Measurements from ENCODE around the gene RBM15B. TPM values are rescaled to one million over a fixed set of nuclear protein-coding genes. Genes with fewer than 3 reads are reported as not detected.

RBM15B gene
- total and polyA plus RNA-seq, 9 of the 15 experiments (the other 6 are each of a cell fraction or from before 2014, with no cell fraction given), result 1.8 to 21.0 (median 10.5) TPM

DNA sequence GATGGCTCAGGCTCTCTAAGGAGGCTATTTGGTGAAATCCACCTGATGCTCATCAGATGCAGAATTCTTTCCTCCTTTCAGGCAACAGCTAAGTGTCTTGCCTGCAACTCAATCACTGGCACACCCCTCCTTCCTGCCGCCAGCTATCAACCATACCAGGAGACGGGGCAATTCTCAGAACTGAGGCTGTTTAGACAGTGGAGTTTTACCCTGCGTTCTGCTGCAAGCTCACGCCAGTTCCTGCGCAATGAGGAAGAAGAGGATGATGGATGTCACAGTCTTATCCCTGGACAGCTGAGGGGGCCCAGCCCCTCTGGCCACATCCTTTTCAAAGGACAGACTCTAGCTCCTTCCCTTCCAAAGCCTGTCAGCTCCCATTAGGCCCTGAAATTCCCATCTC is 13.0 kb upstream of the RBM15B start:
- in situ Hi-C loops (cut with MboI), result loop anchor here (5.0 to 10.0 kb wide), 2 partner anchors 273 to 761 kb away; partner anchors contain the start of gene MAPKAPK3
- H3K27ac ChIP-seq (ENCODE audit: extremely low read depth, low read depth, low read length), result no peak overlapping the region
- 6% methylated on average over 3 of the region's 5 CpGs for WGBS (ENCODE audit: insufficient coverage, low coverage, missing lambda C conversion rate)

More for the DNA sequence above, 13.0 kb upstream of the RBM15B start:
- FAIRE-seq (no peak), DNase-seq (ENCODE audit: extremely low read depth in 1 of 4, low spot score in 3 of 4) (no peak), ATAC-seq (no peak)
- Histone ChIP-seq H2AFZ (ENCODE audit: low read depth, low read length) (no peak overlapping the region), H3K4me1 (replicated peaks in 1 of 2; ENCODE audit: control insufficient read depth in 2 of 2, insufficient read depth in 2 of 2, low read length in 2 of 2) (no peaks in the 10 kb centered on the region; a peak in 3 of 5 replicates), H3K9me3 (replicated peaks; ENCODE audit: control insufficient read depth, insufficient read depth, low read depth, low read length) (no peaks in the 10 kb centered on the region), H4K20me1 (replicated peaks; ENCODE audit: control insufficient read depth, insufficient read depth, low read length) (no peaks in the 10 kb centered on the region), H3K79me2 (ENCODE audit: control insufficient read depth, insufficient read depth, low read length) (no peaks in the 10 kb centered on the region), H3K9me1 (ENCODE audit: control insufficient read depth, insufficient read depth, low read length) (no peaks in the 10 kb centered on the region), H3K4me3 (no peak overlapping the region), H3K36me3 (ENCODE audit: control insufficient read depth, insufficient read depth, low read length) (no peaks in the 10 kb centered on the region), H3K9ac (ENCODE audit: insufficient read depth in 1 of 2, low read depth in 2 of 2, low read length in 2 of 2) (no peak overlapping the region), H3K4me2 (ENCODE audit: insufficient read depth, low read length) (no peak overlapping the region), H3K27me3 (ENCODE audit: control insufficient read depth in 2 of 2, insufficient read depth in 2 of 2, low read length in 2 of 2) (peaks cover 13 to 55% of the 10 kb centered on the region in 2 experiments)
- ChIA-PET CTCF (ENCODE audit: low intra/inter-chr PET ratio) (no interaction called here), POLR2A (no interaction called here)
- no TSS peak for BruUV-seq (replicated peaks)
- intact Hi-C loops (cut with micrococcal nuclease), result loop anchor here (10.0 kb wide), 1 partner anchor 703 kb away; the partner anchor contains the start of gene DOCK3
- TF ChIP-seq, protein P1, sequence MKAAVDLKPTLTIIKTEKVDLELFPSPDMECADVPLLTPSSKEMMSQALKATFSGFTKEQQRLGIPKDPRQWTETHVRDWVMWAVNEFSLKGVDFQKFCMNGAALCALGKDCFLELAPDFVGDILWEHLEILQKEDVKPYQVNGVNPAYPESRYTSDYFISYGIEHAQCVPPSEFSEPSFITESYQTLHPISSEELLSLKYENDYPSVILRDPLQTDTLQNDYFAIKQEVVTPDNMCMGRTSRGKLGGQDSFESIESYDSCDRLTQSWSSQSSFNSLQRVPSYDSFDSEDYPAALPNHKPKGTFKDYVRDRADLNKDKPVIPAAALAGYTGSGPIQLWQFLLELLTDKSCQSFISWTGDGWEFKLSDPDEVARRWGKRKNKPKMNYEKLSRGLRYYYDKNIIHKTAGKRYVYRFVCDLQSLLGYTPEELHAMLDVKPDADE (conservative IDR thresholded peaks at IDR 0.05; ENCODE audit: control insufficient read depth, low read depth, low read length), result no peak
- TF ChIP-seq SREBF1 (IDR thresholded peaks at IDR 0.05; ENCODE audit: borderline replicate concordance, low read depth, low read length), result no peak
- TF ChIP-seq CXXC5 (CRISPR knock-in tag; IDR thresholded peaks at IDR 0.05), result no peak
- TF ChIP-seq, protein P2, sequence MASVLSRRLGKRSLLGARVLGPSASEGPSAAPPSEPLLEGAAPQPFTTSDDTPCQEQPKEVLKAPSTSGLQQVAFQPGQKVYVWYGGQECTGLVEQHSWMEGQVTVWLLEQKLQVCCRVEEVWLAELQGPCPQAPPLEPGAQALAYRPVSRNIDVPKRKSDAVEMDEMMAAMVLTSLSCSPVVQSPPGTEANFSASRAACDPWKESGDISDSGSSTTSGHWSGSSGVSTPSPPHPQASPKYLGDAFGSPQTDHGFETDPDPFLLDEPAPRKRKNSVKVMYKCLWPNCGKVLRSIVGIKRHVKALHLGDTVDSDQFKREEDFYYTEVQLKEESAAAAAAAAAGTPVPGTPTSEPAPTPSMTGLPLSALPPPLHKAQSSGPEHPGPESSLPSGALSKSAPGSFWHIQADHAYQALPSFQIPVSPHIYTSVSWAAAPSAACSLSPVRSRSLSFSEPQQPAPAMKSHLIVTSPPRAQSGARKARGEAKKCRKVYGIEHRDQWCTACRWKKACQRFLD (CRISPR knock-in tag; IDR thresholded peaks at IDR 0.05), result no peak
- TF ChIP-seq MED1 (CRISPR knock-in tag; IDR thresholded peaks at IDR 0.05; ENCODE audit: borderline replicate concordance), result no peak
- TF ChIP-seq ZNF239 (CRISPR knock-in tag; IDR thresholded peaks at IDR 0.05), result no peak
- TF ChIP-seq, protein P3, sequence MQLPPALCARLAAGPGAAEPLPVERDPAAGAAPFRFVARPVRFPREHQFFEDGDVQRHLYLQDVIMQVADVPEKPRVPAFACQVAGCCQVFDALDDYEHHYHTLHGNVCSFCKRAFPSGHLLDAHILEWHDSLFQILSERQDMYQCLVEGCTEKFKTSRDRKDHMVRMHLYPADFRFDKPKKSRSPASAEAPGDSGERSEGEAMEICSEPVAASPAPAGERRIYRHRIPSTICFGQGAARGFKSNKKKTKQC (CRISPR knock-in tag; IDR thresholded peaks at IDR 0.05), result no peak
- TF ChIP-seq, protein P4, sequence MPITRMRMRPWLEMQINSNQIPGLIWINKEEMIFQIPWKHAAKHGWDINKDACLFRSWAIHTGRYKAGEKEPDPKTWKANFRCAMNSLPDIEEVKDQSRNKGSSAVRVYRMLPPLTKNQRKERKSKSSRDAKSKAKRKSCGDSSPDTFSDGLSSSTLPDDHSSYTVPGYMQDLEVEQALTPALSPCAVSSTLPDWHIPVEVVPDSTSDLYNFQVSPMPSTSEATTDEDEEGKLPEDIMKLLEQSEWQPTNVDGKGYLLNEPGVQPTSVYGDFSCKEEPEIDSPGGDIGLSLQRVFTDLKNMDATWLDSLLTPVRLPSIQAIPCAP (CRISPR knock-in tag; IDR thresholded peaks at IDR 0.05; ENCODE audit: borderline replicate concordance), result no peak
- no peak for TF ChIP-seq GABPB1 (CRISPR knock-in tag; IDR thresholded peaks at IDR 0.05)
- TF ChIP-seq ZNF583 (CRISPR knock-in tag; IDR thresholded peaks at IDR 0.05), result no peak
- TF ChIP-seq, protein P5, sequence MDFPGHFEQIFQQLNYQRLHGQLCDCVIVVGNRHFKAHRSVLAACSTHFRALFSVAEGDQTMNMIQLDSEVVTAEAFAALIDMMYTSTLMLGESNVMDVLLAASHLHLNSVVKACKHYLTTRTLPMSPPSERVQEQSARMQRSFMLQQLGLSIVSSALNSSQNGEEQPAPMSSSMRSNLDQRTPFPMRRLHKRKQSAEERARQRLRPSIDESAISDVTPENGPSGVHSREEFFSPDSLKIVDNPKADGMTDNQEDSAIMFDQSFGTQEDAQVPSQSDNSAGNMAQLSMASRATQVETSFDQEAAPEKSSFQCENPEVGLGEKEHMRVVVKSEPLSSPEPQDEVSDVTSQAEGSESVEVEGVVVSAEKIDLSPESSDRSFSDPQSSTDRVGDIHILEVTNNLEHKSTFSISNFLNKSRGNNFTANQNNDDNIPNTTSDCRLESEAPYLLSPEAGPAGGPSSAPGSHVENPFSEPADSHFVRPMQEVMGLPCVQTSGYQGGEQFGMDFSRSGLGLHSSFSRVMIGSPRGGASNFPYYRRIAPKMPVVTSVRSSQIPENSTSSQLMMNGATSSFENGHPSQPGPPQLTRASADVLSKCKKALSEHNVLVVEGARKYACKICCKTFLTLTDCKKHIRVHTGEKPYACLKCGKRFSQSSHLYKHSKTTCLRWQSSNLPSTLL (IDR thresholded peaks at IDR 0.05), result no peak

Data from K562 (cell line).